IMR-90 (cell line): Measurements from ENCODE around the gene SPATA9. TPM values are rescaled to one million over a fixed set of nuclear protein-coding genes. Genes with fewer than 3 reads are reported as not detected.

Experiments
- ATAC-seq: fragments of 200-7000 bp; cut with Tn5 transposase; 2 replicates; pipeline ENCODE4 v1.9.1; 2020; ENCODE audit warnings: low read depth, mild to moderate bottlenecking, moderate library complexity
- BruUV-seq: library from RNA; stranded (reverse); fragments of 400-500 nt; replicated peaks from 2 replicates; lab custom pipeline; 2021; lab: Mats Ljungman, UMichigan
- CTCF ChIA-PET: fragments of 300-600 bp; formaldehyde crosslinking; extraction: SDS; loops from one replicate; lab custom pipeline; 2021; ENCODE audit warnings: antibody characterized with exemption; lab: Yijun Ruan, JAX
- POLR2A ChIA-PET: fragments of 300-600 bp; sonication (Branson Sonifier 250); formaldehyde crosslinking; loops from one replicate; lab custom pipeline; 2022; ENCODE audit warnings: antibody characterized with exemption; ENCODE audit not compliant: unreplicated experiment; lab: Charles Lee
- DNase-seq: peaks from one replicate; pipeline ENCODE4 v3.0.0; 2013
- H2AFZ ChIP-seq: replicated peaks from 2 replicates; pipeline ENCODE3; 2013; ENCODE audit warnings: low read length, mild to moderate bottlenecking; ENCODE audit not compliant: poor library complexity
- H2AK5ac ChIP-seq: 2 replicates; pipeline ENCODE4 v1.6.1; 2013; ENCODE audit warnings: low read depth, low read length, inconsistent platforms
- H2AK9ac ChIP-seq: replicated peaks from 2 replicates; pipeline ENCODE3; 2013; ENCODE audit warnings: mild to moderate bottlenecking, low read depth, low read length, moderate library complexity; ENCODE audit not compliant: poor library complexity
- H2BK120ac ChIP-seq: 2 replicates; pipeline ENCODE4 v1.6.1; 2013; ENCODE audit warnings: low read depth, low read length, inconsistent platforms
- H2BK15ac ChIP-seq: 3 replicates; pipeline ENCODE4 v1.6.1; 2013; ENCODE audit warnings: low read depth, low read length, inconsistent platforms
- H2BK20ac ChIP-seq: 2 replicates; pipeline ENCODE4 v1.6.1; 2013; ENCODE audit warnings: low read depth, mild to moderate bottlenecking, inconsistent platforms, low read length, moderate library complexity
- H2BK5ac ChIP-seq: 2 replicates; pipeline ENCODE4 v1.6.1; 2013; ENCODE audit warnings: mild to moderate bottlenecking, low read depth, low read length, inconsistent platforms; ENCODE audit not compliant: poor library complexity, severe bottlenecking
- H3K14ac ChIP-seq: replicated peaks from 2 replicates; pipeline ENCODE4 v1.6.1; 2013; ENCODE audit warnings: low read depth, low read length, inconsistent platforms
- H3K18ac ChIP-seq: 2 replicates; pipeline ENCODE4 v1.6.1; 2013; ENCODE audit warnings: low read depth, low read length, control low read depth
- H3K23ac ChIP-seq: 2 replicates; pipeline ENCODE4 v1.6.1; 2013; ENCODE audit warnings: low read depth, low read length, inconsistent platforms
- H3K27ac ChIP-seq: 2 replicates; pipeline ENCODE4 v1.5.1; 2013; ENCODE audit warnings: mild to moderate bottlenecking, control low read depth, low read length; ENCODE audit not compliant: insufficient read depth
- H3K27me3 ChIP-seq: 2 replicates; pipeline ENCODE4 v1.6.1; 2013; ENCODE audit warnings: low read length; ENCODE audit not compliant: control insufficient read depth, insufficient read depth
- H3K36me3 ChIP-seq: 2 replicates; pipeline ENCODE4 v1.6.1; 2013; ENCODE audit warnings: low read length, mixed read lengths; ENCODE audit not compliant: control insufficient read depth, insufficient read depth
- H3K4ac ChIP-seq: 2 replicates; pipeline ENCODE4 v1.6.1; 2013; ENCODE audit warnings: low read depth, low read length, inconsistent platforms
- H3K4me1 ChIP-seq: 2 replicates; pipeline ENCODE4 v1.6.1; 2013; ENCODE audit warnings: low read length, mixed read lengths; ENCODE audit not compliant: control insufficient read depth, insufficient read depth
- H3K4me2 ChIP-seq: 2 replicates; pipeline ENCODE4 v1.6.1; 2013; ENCODE audit warnings: low read depth, mild to moderate bottlenecking, control low read depth, low read length, moderate library complexity
- H3K4me3 ChIP-seq: 2 replicates; pipeline ENCODE4 v1.5.1; 2013; ENCODE audit warnings: low read depth, mild to moderate bottlenecking, control low read depth, low read length, moderate library complexity; ENCODE audit not compliant: insufficient read depth
- H3K56ac ChIP-seq: 2 replicates; pipeline ENCODE4 v1.6.1; 2013; ENCODE audit warnings: low read length, inconsistent platforms; ENCODE audit not compliant: insufficient read depth; ENCODE audit errors: extremely low read depth
- H3K79me1 ChIP-seq, 2 experiments: 2 replicates each; pipeline ENCODE4 v1.6.1; 2013; ENCODE audit warnings: low read length in 2 of 2, inconsistent platforms in 1 of 2, low read depth in 1 of 2
- H3K9ac ChIP-seq: 2 replicates; pipeline ENCODE4 v1.6.1; 2013; ENCODE audit warnings: low read depth, low read length, control low read depth
- H3K9me1 ChIP-seq: 2 replicates; pipeline ENCODE4 v1.6.1; 2013; ENCODE audit warnings: low read length, inconsistent platforms; ENCODE audit not compliant: insufficient read depth
- H3K9me3 ChIP-seq: 2 replicates; pipeline ENCODE4 v1.6.1; 2013; ENCODE audit warnings: low read length; ENCODE audit not compliant: control insufficient read depth, insufficient read depth
- H4K20me1 ChIP-seq: 2 replicates; pipeline ENCODE4 v1.6.1; 2013; ENCODE audit warnings: low read length, inconsistent platforms; ENCODE audit not compliant: insufficient read depth
- H4K5ac ChIP-seq: 2 replicates; pipeline ENCODE4 v1.6.1; 2013; ENCODE audit warnings: mild to moderate bottlenecking, low read depth, low read length, control low read depth
- H4K8ac ChIP-seq, 2 experiments: 2 replicates each; pipeline ENCODE4 v1.6.1; 2013; ENCODE audit warnings: low read depth in 2 of 2, low read length in 2 of 2, control low read depth in 1 of 2, inconsistent platforms in 1 of 2
- H4K91ac ChIP-seq: 2 replicates; pipeline ENCODE4 v1.6.1; 2013; ENCODE audit warnings: low read depth, low read length, inconsistent platforms; ENCODE audit not compliant: insufficient read depth
- FOS ChIP-seq: fragments of 150-350 bp; IDR thresholded peaks from 2 replicates; pipeline ENCODE4 v1.6.1; 2016; ENCODE audit warnings: low read depth, low read length
- MAFK ChIP-seq: IDR thresholded peaks from 2 replicates; pipeline ENCODE4 v1.6.1; 2012; ENCODE audit warnings: low read depth, low read length, improper control_type of control experiment
- RAD21 ChIP-seq: IDR thresholded peaks from 2 replicates; pipeline ENCODE4 v1.6.1; 2012; ENCODE audit warnings: low read length, improper control_type of control experiment
- RCOR1 ChIP-seq: IDR thresholded peaks from 2 replicates; pipeline ENCODE4 v1.6.1; 2012; ENCODE audit warnings: mild to moderate bottlenecking, low read length, improper control_type of control experiment; ENCODE audit not compliant: insufficient replicate concordance
- RFX5 ChIP-seq: IDR thresholded peaks from 2 replicates; pipeline ENCODE4 v1.8.0; 2012; ENCODE audit warnings: low read depth, mild to moderate bottlenecking, low read length, moderate library complexity
- WGBS, 2 experiments: methylation state at CpG; one replicate each; pipeline versions ENCODE4 v1.1.5 to v1.1.7; 2013; ENCODE audit warnings: missing lambda C conversion rate in 2 of 2; ENCODE audit not compliant: insufficient read length in 1 of 2; ENCODE audit errors: extremely low coverage in 2 of 2; 5-methylcytosine and 5-hydroxymethylcytosine counted together
- dilution Hi-C: fragments of 300-500 bp; cut with HindIII; formaldehyde crosslinking; loops from one replicate; pipeline ENCODE4 v1.14.3; 2018; ENCODE audit warnings: low sequenced_read_pairs; ENCODE audit not compliant: unreplicated experiment
- in situ Hi-C: fragments of 300-500 bp; cut with MboI; formaldehyde crosslinking; loops from 3 replicates; pipeline ENCODE4 v1.14.3; 2019; ENCODE audit warnings: low sequenced_read_pairs, inconsistent platforms, mixed read lengths
- intact Hi-C: fragments of 100-400 bp; cut with micrococcal nuclease; formaldehyde crosslinking; loops from 2 replicates; pipeline ENCODE4 v1.10.0; 2022
- polyA plus RNA-seq, 3 experiments: library from polyadenylated mRNA; depleted of rRNA; stranded (reverse); fragments of >200 nt; gene quantifications; 2 replicates each; pipeline ENCODE4 v1.2.3, GENCODE V29; 2012; ENCODE audit warnings: low replicate concordance in 1 of 3
- total RNA-seq: library from RNA; depleted of rRNA; stranded (reverse); fragments of >200 nt; gene quantifications from 2 replicates; pipeline ENCODE4 v1.2.3, GENCODE V29; 2012
- TF ChIP-seq, protein P1 (sequence below): fragments of 150-350 bp; IDR thresholded peaks from 2 replicates; pipeline ENCODE4 v1.6.1; 2017; ENCODE audit warnings: mild to moderate bottlenecking, antibody characterized with exemption, low read length, low read depth

The SPATA9 gene
- total and polyA plus RNA-seq, 2 of the 4 experiments (the other 2 are of a cell fraction): 0.72 to 0.86 TPM

DNA sequence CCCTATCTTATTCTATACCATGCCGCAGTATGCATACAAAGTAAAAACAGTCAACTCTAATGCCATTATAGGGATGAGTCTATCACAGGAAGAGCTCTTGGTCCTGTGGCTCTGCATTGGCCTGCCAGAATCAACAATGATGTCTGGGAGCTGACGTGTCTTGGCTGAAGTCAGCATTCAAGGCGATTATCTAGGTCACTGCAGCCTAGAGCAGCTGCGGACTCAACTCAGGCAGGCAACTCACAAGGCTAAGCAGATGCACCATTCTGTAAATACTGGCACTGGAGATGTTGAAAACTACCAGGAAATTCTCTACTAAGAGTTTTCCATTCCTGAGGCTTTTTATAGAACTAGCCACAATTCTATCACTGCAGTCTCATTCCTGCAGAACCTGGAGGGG, 13.3 kb downstream of the SPATA9 start:
- Histone ChIP-seq H2BK20ac (peak overlapping the region; percentile 52; the same call in 1 of the 2 replicates), H3K56ac (no peak overlapping the region), H2AFZ (no peak overlapping the region), H3K23ac (no peak overlapping the region), H4K5ac (no peak overlapping the region), H2BK5ac (peak overlapping the region; percentile 66), H3K14ac (0 out of 2 replicates have a peak overlapping the region, but pooled peaks have one; percentile 46), H4K8ac (peak overlapping the region in 1 of 2 experiments; percentile 31; a peak in 1 of 4 replicates), H3K79me1 (peaks cover 0 to 6% of the 10 kb centered on the region in 2 experiments; a peak in 1 of 4 replicates), H4K91ac (peak overlapping the region; percentile 74; the same call in 1 of the 2 replicates), H3K27me3 (no peaks in the 10 kb centered on the region), H3K4me2 (peak overlapping the region; percentile 24; the same call in 1 of the 2 replicates), H3K4me1 (peaks cover 15% of the 10 kb centered on the region), H2BK120ac (peak overlapping the region; percentile 64; the same call in 1 of the 2 replicates), H3K9me3 (no peaks in the 10 kb centered on the region), H3K18ac (0 out of 2 replicates have a peak overlapping the region, but pooled peaks have one; percentile 85), H3K4ac (peak overlapping the region; percentile 44; the same call in 1 of the 2 replicates), H3K27ac (peak overlapping the region; percentile 54; the same call in 1 of the 2 replicates), H2BK15ac (peak overlapping the region; percentile 52; the same call in 2 of the 3 replicates), H3K36me3 (no peaks in the 10 kb centered on the region), H3K9ac (no peak overlapping the region), H2AK5ac (no peak overlapping the region), H3K4me3 (no peak overlapping the region), H4K20me1 (no peaks in the 10 kb centered on the region), H3K9me1 (peaks cover 4% of the 10 kb centered on the region), H2AK9ac (no peak overlapping the region)
- ATAC-seq (peak; percentile 91), DNase-seq (peak; percentile 99)
- ChIA-PET POLR2A (interaction anchor here (0.6 kb wide), 1 partner anchor 62 kb away, joined by 4 read pairs; no protein-coding TSS in a partner anchor), CTCF (interaction anchor here (2.1 kb wide), 1 partner anchor 12 kb away, joined by 4 read pairs; no protein-coding TSS in a partner anchor)
- TF ChIP-seq MAFK: peak; percentile 70
- TF ChIP-seq FOS: peak; percentile 46; the same call in 1 of the 2 replicates
- no peak for TF ChIP-seq RFX5
- peak; percentile 48 for TF ChIP-seq RCOR1
- TF ChIP-seq, protein P1, sequence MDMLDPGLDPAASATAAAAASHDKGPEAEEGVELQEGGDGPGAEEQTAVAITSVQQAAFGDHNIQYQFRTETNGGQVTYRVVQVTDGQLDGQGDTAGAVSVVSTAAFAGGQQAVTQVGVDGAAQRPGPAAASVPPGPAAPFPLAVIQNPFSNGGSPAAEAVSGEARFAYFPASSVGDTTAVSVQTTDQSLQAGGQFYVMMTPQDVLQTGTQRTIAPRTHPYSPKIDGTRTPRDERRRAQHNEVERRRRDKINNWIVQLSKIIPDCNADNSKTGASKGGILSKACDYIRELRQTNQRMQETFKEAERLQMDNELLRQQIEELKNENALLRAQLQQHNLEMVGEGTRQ: no peak
- 0 out of 2 replicates have a peak, but pooled peaks have one; percentile 1 for TF ChIP-seq RAD21
- in situ Hi-C loops (loop anchor here (5.0 to 10.0 kb wide), 2 partner anchors 63 to 175 kb away; partner anchors contain the start of gene RHOBTB3), intact Hi-C loops (no loop called here), dilution Hi-C loops (no loop called here)
- no TSS peak for BruUV-seq
- 47% methylated on average over 2 of the region's 4 CpGs; no CpG with 5 or more reads in 1 of the 2 experiments for WGBS, 2 experiments
